ENCODE data around the gene ELN. TPM values are rescaled to one million over a fixed set of nuclear protein-coding genes. Genes with fewer than 3 reads are reported as not detected.

Gene ELN
- total and polyA plus RNA-seq, 2 donors (not counting 1 experiment from before 2014, with no cell fraction given) = not detected

- Histone ChIP-seq H3K27me3 (replicated peaks in 1 of 4; ENCODE audit: control extremely low read depth in 1 of 4, control insufficient read depth in 3 of 4, insufficient read depth in 4 of 4, low read length in 3 of 4) (peaks cover 0 to 40% (median 14%) of the 10 kb centered on the region in 4 experiments), H3K4me3 (ENCODE audit: control extremely low read depth in 1 of 5, extremely low read depth in 1 of 5, insufficient read depth in 1 of 5, low read depth in 2 of 5, low read length in 4 of 5) (no peak overlapping the region), H4K20me1 (ENCODE audit: control insufficient read depth, insufficient read depth, low read length, poor library complexity, severe bottlenecking) (no peaks in the 10 kb centered on the region), H3K9ac (ENCODE audit: low read length) (no peak overlapping the region), H3K79me2 (ENCODE audit: control insufficient read depth, insufficient read depth, low read length) (no peaks in the 10 kb centered on the region), H3K9me3 (ENCODE audit: control extremely low read depth in 1 of 3, control insufficient read depth in 2 of 3, insufficient read depth in 1 of 3, low read length in 2 of 3) (peaks cover 0 to 4% (median 0%) of the 10 kb centered on the region in 3 donors), H3K36me3 (replicated peaks in 1 of 2; ENCODE audit: control extremely low read depth in 1 of 2, control insufficient read depth in 1 of 2, extremely low read depth in 1 of 2, insufficient read depth in 2 of 2, low read length in 1 of 2) (no peaks in the 10 kb centered on the region), H3K4me2 (replicated peaks; ENCODE audit: low read depth, low read length, poor library complexity, severe bottlenecking) (no peak overlapping the region), H3K4me1 (ENCODE audit: control insufficient read depth in 2 of 2, insufficient read depth in 2 of 2, low read length in 2 of 2) (peaks cover 3 to 5% of the 10 kb centered on the region in 2 donors), H3K27ac (ENCODE audit: low read length in 2 of 2) (no peak overlapping the region), H2AFZ (ENCODE audit: insufficient read depth, low read depth, low read length, poor library complexity, severe bottlenecking) (no peak overlapping the region)
- POLR2A ChIA-PET = no interaction called here
- CTCF ChIA-PET = no interaction called here
- no peak overlapping the region for H3K27ac Mint-ChIP-seq
- TF ChIP-seq, protein P1, sequence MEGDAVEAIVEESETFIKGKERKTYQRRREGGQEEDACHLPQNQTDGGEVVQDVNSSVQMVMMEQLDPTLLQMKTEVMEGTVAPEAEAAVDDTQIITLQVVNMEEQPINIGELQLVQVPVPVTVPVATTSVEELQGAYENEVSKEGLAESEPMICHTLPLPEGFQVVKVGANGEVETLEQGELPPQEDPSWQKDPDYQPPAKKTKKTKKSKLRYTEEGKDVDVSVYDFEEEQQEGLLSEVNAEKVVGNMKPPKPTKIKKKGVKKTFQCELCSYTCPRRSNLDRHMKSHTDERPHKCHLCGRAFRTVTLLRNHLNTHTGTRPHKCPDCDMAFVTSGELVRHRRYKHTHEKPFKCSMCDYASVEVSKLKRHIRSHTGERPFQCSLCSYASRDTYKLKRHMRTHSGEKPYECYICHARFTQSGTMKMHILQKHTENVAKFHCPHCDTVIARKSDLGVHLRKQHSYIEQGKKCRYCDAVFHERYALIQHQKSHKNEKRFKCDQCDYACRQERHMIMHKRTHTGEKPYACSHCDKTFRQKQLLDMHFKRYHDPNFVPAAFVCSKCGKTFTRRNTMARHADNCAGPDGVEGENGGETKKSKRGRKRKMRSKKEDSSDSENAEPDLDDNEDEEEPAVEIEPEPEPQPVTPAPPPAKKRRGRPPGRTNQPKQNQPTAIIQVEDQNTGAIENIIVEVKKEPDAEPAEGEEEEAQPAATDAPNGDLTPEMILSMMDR (IDR thresholded peaks at IDR 0.05) = no peak
- no peak for TF ChIP-seq EZH2 (IDR thresholded peaks at IDR 0.05; ENCODE audit: borderline replicate concordance, insufficient read depth, low read depth, low read length, poor library complexity, severe bottlenecking)
- intact Hi-C loops (cut with micrococcal nuclease) = no loop called here
- DNase-seq = no peak
- ATAC-seq (ENCODE audit: low read depth) = no peak
- no peak overlapping the region for H3K4me3 Mint-ChIP-seq
- peaks cover 3% of the 10 kb centered on the region for H3K4me1 Mint-ChIP-seq
- peaks cover 31% of the 10 kb centered on the region for H3K27me3 Mint-ChIP-seq
- no peaks in the 10 kb centered on the region for H3K9me3 Mint-ChIP-seq (ENCODE audit: insufficient read depth)
- 84% methylated on average over 10 of the region's 11 CpGs for WGBS (ENCODE audit: insufficient coverage)
These were observed 4.2 kb upstream of the ELN start for GRCh38 chr7:74023786-74024185.

DNA sequence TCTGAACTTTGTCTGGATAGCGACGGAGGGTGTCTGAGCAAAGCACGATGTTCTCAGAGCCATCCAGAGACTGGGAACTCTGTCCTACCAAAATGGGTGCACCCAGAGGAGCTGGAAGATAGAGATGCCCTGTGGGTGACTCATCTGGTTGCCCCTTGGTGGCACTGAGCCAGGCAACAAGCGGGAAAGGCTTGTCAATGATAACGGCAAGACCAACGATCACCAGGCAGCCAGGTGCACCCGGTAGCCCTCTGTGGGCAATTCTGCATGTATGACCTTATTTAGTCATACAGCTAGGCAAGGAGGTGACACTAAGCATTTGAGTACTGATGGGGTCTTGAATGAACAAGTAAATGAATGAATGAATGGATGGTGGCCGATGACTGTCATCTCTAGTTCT, 2.8 kb upstream of the ELN start:
- ChIA-PET CTCF (interaction anchor here (0.6 to 2.2 kb wide), 6 partner anchors 9 to 376 kb away, joined by 3 to 26 read pairs (median 10); no protein-coding TSS in a partner anchor), POLR2A (no interaction called here)
- H3K4me2 ChIP-seq (replicated peaks; ENCODE audit: low read depth, low read length, poor library complexity, severe bottlenecking) = no peak overlapping the region
- intact Hi-C loops (cut with micrococcal nuclease) = no loop called here
- peaks cover 7% of the 10 kb centered on the region for H3K4me1 Mint-ChIP-seq
- no peak overlapping the region for H3K9ac ChIP-seq (ENCODE audit: low read length)
- no peak overlapping the region for H3K4me3 Mint-ChIP-seq
- TF ChIP-seq EZH2 (IDR thresholded peaks at IDR 0.05; ENCODE audit: borderline replicate concordance, insufficient read depth, low read depth, low read length, poor library complexity, severe bottlenecking) = no peak
- TF ChIP-seq, protein P1 (IDR thresholded peaks at IDR 0.05) = no peak
- H3K27ac ChIP-seq (ENCODE audit: low read length in 2 of 2) = no peak overlapping the region
- WGBS (ENCODE audit: insufficient coverage) = 42% methylated on average over 7 of the region's 8 CpGs
- H3K27me3 Mint-ChIP-seq = peaks cover 41% of the 10 kb centered on the region
- peaks cover 0 to 4% (median 0%) of the 10 kb centered on the region in 3 donors for H3K9me3 ChIP-seq (ENCODE audit: control extremely low read depth in 1 of 3, control insufficient read depth in 2 of 3, insufficient read depth in 1 of 3, low read length in 2 of 3)
- H4K20me1 ChIP-seq (ENCODE audit: control insufficient read depth, insufficient read depth, low read length, poor library complexity, severe bottlenecking) = no peaks in the 10 kb centered on the region
- no peaks in the 10 kb centered on the region for H3K36me3 ChIP-seq (replicated peaks in 1 of 2; ENCODE audit: control extremely low read depth in 1 of 2, control insufficient read depth in 1 of 2, extremely low read depth in 1 of 2, insufficient read depth in 2 of 2, low read length in 1 of 2)
- no peaks in the 10 kb centered on the region for H3K79me2 ChIP-seq (ENCODE audit: control insufficient read depth, insufficient read depth, low read length)
- no peak overlapping the region for H3K27ac Mint-ChIP-seq
- DNase-seq (no peak), ATAC-seq (ENCODE audit: low read depth) (no peak)
- peaks cover 0 to 53% (median 22%) of the 10 kb centered on the region in 4 experiments for H3K27me3 ChIP-seq (replicated peaks in 1 of 4; ENCODE audit: control extremely low read depth in 1 of 4, control insufficient read depth in 3 of 4, insufficient read depth in 4 of 4, low read length in 3 of 4)
- no peak overlapping the region for H2AFZ ChIP-seq (ENCODE audit: insufficient read depth, low read depth, low read length, poor library complexity, severe bottlenecking)
- H3K9me3 Mint-ChIP-seq (ENCODE audit: insufficient read depth) = no peaks in the 10 kb centered on the region
- no peak overlapping the region for H3K4me3 ChIP-seq (ENCODE audit: control extremely low read depth in 1 of 5, extremely low read depth in 1 of 5, insufficient read depth in 1 of 5, low read depth in 2 of 5, low read length in 4 of 5)
- H3K4me1 ChIP-seq (ENCODE audit: control insufficient read depth in 2 of 2, insufficient read depth in 2 of 2, low read length in 2 of 2) = peaks cover 11 to 13% of the 10 kb centered on the region in 2 donors
